Left lung (tissue), 10 donors: ENCODE results near the gene ANKMY1. TPM values are rescaled to one million over a fixed set of nuclear protein-coding genes. Genes with fewer than 3 reads are reported as not detected.

Source experiments
- ATAC-seq: fragments of 200-7000 bp; cut with Tn5 transposase; one replicate; pipeline ENCODE4 v1.9.1; 2020; ENCODE audit warnings: moderate library complexity
- DNase-seq, 4 donors: peaks; one replicate each; pipeline ENCODE4 v3.0.0-alpha.2; 2013 to 2020
- H3K27ac ChIP-seq, 2 donors: fragments of 200-600 bp; sonication (generic) in 1 of 2; one replicate each; pipeline versions ENCODE4 v1.5.0 to v1.8.0; 2020 to 2021
- H3K27me3 ChIP-seq, 2 donors: fragments of 200-600 bp; sonication (generic) in 1 of 2; one replicate each; pipeline versions ENCODE4 v1.5.0 to v1.8.0; 2020 to 2021
- H3K36me3 ChIP-seq, 2 donors: fragments of 200-600 bp; sonication (generic) in 1 of 2; one replicate each; pipeline versions ENCODE4 v1.5.0 to v1.8.0; 2020 to 2021
- H3K4me1 ChIP-seq, 2 donors: fragments of 200-600 bp; one replicate each; pipeline ENCODE4 v1.8.0; 2021
- H3K4me3 ChIP-seq, 2 donors: fragments of 200-600 bp; sonication (generic) in 1 of 2; one replicate each; pipeline versions ENCODE4 v1.5.0 to v1.8.0; 2020 to 2021; ENCODE audit warnings: mild to moderate bottlenecking in 1 of 2
- H3K9me3 ChIP-seq, 2 donors: fragments of 200-600 bp; sonication (generic) in 1 of 2; one replicate each; pipeline versions ENCODE4 v1.5.0 to v1.8.0; 2020 to 2021
- intact Hi-C, 2 donors: fragments of 100-400 bp; cut with DNase I; formaldehyde crosslinking; loops; one replicate each; pipeline versions ENCODE4 v1.11.2 to v1.14.2; 2022
- polyA plus RNA-seq, 6 donors: library from polyadenylated mRNA; unstranded; fragments of 120-200 nt; gene quantifications; one replicate each; pipeline ENCODE4 v1.2.1, GENCODE V29; 2013; ENCODE audit not compliant: insufficient read length in 6 of 6
- total RNA-seq, 2 donors: library from RNA; stranded (reverse); fragmentation: NEBNext Ultra II Directional; extraction: Animal tissue kit (Norgen Biotek cat#: 25700); gene quantifications; one replicate each; pipeline ENCODE4 v1.2.1, GENCODE V29; 2021
- TF ChIP-seq, protein P1 (sequence below), 2 donors: fragments of 200-600 bp; sonication (generic) in 1 of 2; IDR thresholded peaks; one replicate each; pipeline versions ENCODE4 v1.5.0 to v1.8.0; 2021; ENCODE audit warnings: antibody characterized with exemption in 2 of 2
- donor health status: DM: no; HTN: yes; CAD: no.
- donor health status: DM: no; HTN: no; CAD: no.

ANKMY1 gene
- total and polyA plus RNA-seq, 8 donors = 11.8 to 20.1 (median 15.1) TPM

DNA sequence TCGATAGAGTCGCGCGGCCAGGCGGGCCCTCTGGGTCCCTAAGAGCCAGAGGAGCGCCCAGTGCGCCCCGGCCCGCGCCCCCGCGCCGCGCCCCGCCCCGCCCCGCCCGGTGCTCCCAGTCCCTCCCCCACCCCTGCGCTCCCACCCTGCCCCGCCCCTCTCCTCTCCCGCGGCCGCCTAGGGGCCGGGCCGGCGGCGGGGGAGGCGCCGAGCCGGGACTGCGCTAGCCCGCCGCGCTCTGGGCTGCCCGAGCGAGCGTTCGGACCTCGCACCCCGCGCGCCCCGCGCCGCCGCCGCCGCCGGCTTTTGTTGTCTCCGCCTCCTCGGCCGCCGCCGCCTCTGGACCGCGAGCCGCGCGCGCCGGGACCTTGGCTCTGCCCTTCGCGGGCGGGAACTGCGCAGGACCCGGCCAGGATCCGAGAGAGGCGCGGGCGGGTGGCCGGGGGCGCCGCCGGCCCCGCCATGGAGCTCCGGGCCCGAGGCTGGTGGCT, 122.3 kb downstream of the ANKMY1 start, which contains the start of gene GPC1:
Gene GPC1, plus strand, starts transcription at position 207 of the 491 bp plus-strand sequence. Its CDS starts 256 bp downstream, at position 463.
- peaks cover 21 to 25% of the 10 kb centered on the region in 2 donors for H3K4me1 ChIP-seq
- H3K27me3 ChIP-seq = peaks cover 3 to 83% of the 10 kb centered on the region in 2 donors
- intact Hi-C loops = loop anchor here in 1 of 2 donors (5.0 kb wide), 1 partner anchor 203 kb away; no protein-coding TSS in a partner anchor
- TF ChIP-seq, protein P1, sequence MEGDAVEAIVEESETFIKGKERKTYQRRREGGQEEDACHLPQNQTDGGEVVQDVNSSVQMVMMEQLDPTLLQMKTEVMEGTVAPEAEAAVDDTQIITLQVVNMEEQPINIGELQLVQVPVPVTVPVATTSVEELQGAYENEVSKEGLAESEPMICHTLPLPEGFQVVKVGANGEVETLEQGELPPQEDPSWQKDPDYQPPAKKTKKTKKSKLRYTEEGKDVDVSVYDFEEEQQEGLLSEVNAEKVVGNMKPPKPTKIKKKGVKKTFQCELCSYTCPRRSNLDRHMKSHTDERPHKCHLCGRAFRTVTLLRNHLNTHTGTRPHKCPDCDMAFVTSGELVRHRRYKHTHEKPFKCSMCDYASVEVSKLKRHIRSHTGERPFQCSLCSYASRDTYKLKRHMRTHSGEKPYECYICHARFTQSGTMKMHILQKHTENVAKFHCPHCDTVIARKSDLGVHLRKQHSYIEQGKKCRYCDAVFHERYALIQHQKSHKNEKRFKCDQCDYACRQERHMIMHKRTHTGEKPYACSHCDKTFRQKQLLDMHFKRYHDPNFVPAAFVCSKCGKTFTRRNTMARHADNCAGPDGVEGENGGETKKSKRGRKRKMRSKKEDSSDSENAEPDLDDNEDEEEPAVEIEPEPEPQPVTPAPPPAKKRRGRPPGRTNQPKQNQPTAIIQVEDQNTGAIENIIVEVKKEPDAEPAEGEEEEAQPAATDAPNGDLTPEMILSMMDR (IDR thresholded peaks at IDR 0.05) = no peak
- no peaks in the 10 kb centered on the region for H3K9me3 ChIP-seq
- peak within 1 kb of the TSS; percentile 55 to 59 for H3K4me3 ChIP-seq
- H3K27ac ChIP-seq = peak within 1 kb of the TSS; percentile 70 to 75
- no peaks in the 10 kb centered on the region for H3K36me3 ChIP-seq
- ATAC-seq (peak; percentile 76), DNase-seq (peak in 3 of 4 donors; percentile 62 to 90 (median 87))

DNA sequence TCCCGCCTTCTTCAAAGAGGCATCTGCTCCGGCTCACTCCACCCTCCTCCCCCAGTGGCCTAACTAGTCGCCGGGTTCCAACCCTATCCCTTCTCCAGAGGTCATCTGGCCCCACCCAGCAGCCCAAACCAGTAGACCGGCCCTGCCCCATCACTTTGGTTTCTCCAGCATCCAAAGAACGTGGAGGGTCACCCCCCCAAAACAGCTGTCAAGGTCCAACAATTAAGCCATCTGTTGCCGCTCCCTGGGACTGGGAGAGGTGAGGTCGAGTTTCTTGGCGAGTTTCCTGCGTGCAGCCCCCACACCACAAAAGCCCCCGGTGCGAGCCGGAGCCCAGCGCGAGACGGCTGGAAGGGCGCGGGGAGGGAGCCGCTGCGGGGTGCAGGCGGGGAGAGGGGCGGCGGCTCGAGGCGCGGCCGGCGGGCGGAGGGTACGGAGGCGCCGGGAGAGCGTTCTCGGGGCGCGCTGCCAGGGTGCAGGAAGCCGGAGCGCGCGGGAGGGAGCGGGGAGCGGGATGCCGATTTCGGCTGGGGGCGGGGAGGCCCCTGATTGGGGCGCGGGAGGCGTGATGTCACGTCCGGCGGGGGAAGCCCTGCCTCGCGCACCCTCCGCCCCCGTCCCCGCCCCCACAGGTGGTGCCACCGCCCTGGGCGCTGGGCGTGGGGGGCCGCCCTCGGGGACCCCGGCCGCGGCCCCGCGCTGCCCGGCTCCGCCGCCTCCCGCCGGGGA, 122.9 kb downstream of the ANKMY1 start:
- TF ChIP-seq, protein P1 (IDR thresholded peaks at IDR 0.05) = no peak
- ATAC-seq = peak; percentile 85
- H3K27me3 ChIP-seq = peaks cover 3 to 88% of the 10 kb centered on the region in 2 donors
- no peaks in the 10 kb centered on the region for H3K36me3 ChIP-seq
- H3K4me3 ChIP-seq = peak overlapping the region; percentile 36 to 59
- no peaks in the 10 kb centered on the region for H3K9me3 ChIP-seq
- intact Hi-C loops = loop anchor here in 1 of 2 donors (5.0 kb wide), 1 partner anchor 203 kb away; no protein-coding TSS in a partner anchor
- H3K4me1 ChIP-seq = peaks cover 21 to 25% of the 10 kb centered on the region in 2 donors
- peak; percentile 91 to 96 (median 92) for DNase-seq
- peak overlapping the region; percentile 70 to 75 for H3K27ac ChIP-seq

DNA sequence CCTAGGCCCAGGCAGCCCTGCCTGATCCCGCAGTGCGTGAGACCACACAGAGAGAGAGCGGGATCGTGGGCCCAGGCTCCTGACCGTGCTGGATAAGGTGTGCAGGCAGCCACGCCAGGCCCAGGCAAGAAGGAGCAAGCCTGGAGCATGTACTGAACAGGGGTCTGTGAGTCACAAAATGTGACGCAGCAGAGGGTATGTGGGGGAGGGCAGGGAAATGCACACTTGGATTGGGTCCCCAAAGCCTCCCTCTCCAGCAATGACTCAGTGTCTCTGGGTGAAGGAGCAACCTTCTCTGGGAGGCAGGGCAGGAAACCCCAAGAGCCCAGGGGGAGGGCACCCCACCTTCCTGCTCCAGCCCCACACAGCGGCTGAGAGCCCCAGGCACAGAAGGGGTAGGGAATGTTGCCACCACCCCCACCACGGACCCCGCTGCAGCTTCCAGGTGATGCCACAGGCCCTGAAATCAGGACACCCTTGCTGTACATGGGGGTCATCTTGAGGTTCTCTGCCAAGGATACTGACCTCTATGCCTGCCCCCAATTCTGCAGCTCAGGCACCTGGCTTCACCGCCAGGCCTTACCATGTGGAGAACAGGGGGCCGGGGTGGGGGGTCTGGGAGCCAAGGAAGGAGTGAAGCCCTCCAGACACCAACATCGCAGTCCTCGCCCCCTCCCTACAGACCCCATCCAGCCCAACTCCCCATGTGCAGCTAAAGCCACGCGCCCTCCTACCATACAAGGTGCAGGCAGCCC, 123.6 kb downstream of the ANKMY1 start:
- peaks cover 3 to 86% of the 10 kb centered on the region in 2 donors for H3K27me3 ChIP-seq
- H3K36me3 ChIP-seq = no peaks in the 10 kb centered on the region
- DNase-seq (peak in 1 of 4 donors; percentile 60), ATAC-seq (peak; percentile 5)
- TF ChIP-seq, protein P1 (IDR thresholded peaks at IDR 0.05) = no peak
- peak overlapping the region; percentile 36 to 59 for H3K4me3 ChIP-seq
- H3K27ac ChIP-seq = no peak overlapping the region
- intact Hi-C loops = no loop called here
- peaks cover 21 to 25% of the 10 kb centered on the region in 2 donors for H3K4me1 ChIP-seq
- no peaks in the 10 kb centered on the region for H3K9me3 ChIP-seq

GRCh38 chr2:240432820-240433801, 124.7 kb downstream of the ANKMY1 start:
- Histone ChIP-seq H3K36me3 (no peaks in the 10 kb centered on the region), H3K27me3 (peaks cover 3 to 75% of the 10 kb centered on the region in 2 donors), H3K4me3 (no peak overlapping the region), H3K4me1 (peaks cover 20 to 21% of the 10 kb centered on the region in 2 donors), H3K27ac (no peak overlapping the region), H3K9me3 (no peaks in the 10 kb centered on the region)
- DNase-seq = peak in 2 of 4 donors; percentile 32 to 76
- TF ChIP-seq, protein P1 (IDR thresholded peaks at IDR 0.05) = no peak
- ATAC-seq = no peak
- intact Hi-C loops = no loop called here
